Stimulated activated CD4-positive, alpha-beta T cell treated with anti-CD3 and anti-CD28 coated beads, Interleukin-1b, Interleukin-23, amount 100 ng/mL, for 24 hours (primary cell): ENCODE results near the gene EFL1.
"Not testable (repeated sequence)": the region's sequence is repeated elsewhere in the genome, so short reads cannot be mapped to it uniquely, and the experiment has no call there.

Experiments
- DNase-seq, 4 experiments: peaks; one replicate each; pipeline ENCODE4 v3.0.0-alpha.2; 2020; ENCODE audit warnings: low read depth in 4 of 4, low spot score in 1 of 4

The EFL1 gene

DNA sequence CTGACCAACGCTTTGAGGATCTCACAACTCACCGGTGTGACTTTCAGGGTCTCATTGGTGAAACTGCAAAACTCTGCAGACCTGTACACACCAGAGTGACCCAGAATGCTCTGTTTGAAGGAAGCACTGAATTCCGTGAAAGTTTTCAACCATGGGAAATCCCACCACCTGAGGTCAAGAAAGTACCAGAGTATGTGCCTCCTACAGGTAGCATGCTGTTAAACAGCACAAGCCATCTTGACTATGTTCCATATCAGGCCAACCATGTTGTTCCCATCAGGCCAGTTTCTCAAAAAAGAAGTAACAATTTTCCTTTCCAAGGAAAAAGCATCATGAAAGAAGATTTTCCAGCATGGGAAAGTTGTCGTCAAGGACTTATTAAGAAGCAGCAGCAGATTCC lies 19.9 kb upstream of the EFL1 start:
- not testable (repeated sequence) for DNase-seq

DNA sequence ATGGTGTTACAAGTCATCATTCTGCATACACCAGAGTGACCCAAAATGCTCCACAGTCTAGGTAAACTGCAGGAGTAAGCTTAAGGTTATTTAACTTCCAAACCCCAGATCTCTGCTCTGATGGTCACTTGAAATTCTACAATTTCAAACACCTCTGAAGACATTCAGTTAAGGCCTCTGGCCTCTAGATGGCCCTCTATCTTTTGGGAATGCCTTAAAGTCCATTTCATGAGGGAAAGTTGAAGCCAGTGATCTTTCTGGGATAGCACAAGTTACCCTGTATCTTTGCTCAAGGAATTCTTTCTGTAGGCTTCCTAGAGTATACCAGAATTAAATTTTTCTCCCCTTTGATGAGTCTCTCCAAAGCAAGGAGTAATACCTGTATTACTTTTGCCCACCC lies 18.7 kb upstream of the EFL1 start:
- DNase-seq: not testable (repeated sequence)

DNA sequence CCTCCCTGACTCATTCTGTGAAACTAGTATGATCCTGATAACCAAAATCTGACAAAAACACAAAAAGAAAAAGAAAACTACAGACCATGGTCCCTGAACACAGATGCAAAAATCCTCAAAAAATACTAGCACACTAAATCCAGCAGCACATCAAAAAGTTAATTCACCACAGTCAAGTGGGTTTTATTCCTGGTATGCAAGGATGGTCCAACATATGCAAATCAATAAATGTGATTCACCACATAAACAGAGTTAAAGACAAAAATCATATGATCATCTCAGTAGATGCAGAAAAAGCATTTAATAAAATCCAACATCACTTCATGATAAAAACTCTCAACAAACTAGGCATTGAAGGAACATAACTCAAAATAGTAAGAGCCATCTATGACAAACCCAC lies 12.9 kb upstream of the EFL1 start:
- no peak for DNase-seq

DNA sequence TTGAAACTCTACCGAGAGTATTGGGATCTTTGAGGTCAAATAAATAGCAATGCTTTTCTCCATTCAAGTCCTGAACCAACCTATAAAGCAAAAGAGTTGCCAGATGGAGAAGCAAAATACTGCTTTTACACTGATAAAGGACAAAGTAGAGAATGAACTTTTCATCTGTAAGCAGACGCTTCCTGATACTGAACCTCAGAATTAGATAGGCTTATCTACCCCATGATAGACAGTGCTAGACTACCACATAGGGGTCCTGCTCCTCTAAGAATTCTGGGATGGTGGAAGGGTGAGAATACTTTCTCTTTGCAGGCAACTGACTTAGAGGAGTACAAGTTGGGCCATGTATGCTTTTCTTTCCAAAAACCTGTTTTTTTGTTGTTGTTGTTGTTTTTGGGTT lies 9.6 kb upstream of the EFL1 start:
- no peak for DNase-seq

DNA sequence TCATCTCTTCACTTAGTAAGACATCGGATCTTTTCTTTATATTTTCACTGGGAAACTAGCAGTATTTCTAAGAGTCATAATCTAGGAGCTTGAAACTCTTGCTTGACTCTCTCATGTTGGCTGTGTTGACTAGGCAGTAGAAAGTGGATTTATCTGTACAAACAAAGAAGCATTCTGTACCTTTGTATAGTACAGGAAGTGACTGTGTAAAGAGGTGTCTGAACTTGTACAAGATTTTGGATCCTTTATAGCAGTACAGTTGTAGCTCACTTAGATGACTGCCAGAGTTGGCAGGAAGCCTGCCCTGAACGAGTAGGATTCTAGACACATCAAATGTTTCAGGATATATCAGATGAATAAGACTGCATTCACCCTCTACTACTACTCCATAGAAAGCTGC lies 5.9 kb upstream of the EFL1 start:
- DNase-seq: not testable (repeated sequence)

DNA sequence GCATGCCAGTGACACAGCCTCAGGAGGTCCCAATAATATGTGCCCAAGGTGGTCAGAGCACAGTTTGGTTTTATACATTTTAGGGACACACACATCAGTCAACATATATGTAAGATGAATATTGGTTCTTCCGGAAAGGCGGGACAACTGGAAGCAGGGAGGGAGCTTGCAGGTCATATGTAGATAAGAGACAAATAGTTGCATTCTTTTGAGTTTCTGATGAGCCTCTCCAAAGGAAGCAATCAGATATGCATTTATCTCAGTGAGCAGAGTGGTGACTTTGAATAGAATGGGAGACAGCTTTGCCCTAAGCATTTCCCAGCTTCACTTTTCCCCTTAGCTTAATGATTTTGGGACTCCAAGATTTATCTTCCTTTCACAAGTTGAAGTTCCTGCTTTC lies 4.6 kb upstream of the EFL1 start:
- not testable (repeated sequence) for DNase-seq

DNA sequence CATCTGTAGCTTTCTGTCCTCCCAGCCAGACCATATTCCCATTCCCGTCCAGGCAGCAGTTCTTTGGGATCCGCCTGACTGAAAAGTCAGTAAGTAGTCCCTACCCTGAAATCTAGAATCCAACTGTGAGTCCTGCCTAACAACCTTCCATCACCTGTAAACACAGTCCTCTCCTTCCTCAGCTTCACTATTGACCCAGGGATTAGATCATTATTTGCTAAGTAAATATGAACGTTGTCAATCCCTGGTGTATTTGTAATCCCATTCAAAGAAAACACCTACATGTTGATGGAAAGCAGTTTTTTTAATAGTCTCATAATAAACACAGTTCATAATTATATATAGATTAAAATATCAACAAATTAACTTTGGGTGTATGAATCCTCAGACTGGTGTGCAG lies 816 bp upstream of the EFL1 start:
- DNase-seq: no peak

DNA sequence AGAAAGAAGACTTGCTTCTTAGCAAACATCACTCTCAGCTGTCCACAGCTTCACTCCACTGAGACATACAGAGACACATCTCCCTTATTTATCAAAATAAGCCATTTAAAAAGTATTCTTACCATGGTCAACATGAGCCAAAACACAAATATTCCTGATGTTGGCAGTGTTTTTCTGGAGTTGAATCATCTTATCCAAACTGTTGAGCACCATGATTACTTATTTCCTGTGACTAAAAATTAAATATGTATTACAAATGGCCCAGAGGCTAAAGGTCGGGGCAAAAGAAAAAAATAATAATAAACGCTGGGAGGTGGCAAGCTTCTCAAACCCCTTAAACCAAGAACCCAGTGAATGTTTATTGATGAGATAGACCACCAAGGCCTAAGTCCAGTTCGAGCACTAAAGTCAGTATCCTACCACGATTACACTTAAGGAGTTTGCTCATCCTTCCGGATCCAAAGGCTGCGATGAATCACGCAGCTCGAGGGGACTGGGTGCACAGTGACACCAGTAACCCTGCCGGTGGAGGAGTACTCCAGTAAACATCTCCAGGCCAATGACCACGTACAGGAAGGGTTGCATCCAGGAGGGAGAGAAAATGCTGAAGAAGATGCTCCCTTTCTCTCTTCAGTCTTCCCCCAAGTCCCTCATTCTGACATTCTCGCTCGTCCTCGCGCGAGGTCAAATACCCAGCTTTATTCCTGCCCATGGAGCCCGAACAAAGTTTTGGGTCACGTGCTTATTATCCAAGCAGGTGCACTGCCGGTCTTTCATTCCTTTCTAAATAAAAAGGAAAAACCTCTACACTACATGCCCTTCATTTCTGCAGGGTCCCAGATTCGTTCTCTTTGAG lies 740 bp downstream of the EFL1 start:
- peak in 2 of 4 experiments; percentile 15 to 38 for DNase-seq

DNA sequence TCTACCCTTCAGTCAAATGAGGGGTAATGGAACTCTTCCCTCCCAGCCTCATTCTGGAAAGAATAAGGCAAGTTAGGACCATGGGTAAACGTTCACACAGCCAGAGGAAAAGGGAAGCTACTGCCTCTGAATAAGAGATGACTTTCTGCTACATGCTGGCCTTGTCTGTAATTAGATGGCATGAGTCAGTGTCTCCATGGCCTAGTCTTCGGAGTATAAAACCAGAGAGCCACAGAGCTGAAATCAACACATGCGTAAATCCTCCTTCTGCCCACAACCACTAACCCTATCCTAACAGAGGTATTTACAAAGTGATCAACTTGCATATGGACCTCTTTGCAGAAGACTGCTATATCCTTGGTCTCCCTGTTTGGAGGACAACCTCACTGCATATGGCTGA lies 14.3 kb downstream of the EFL1 start:
- DNase-seq: not testable (repeated sequence)

DNA sequence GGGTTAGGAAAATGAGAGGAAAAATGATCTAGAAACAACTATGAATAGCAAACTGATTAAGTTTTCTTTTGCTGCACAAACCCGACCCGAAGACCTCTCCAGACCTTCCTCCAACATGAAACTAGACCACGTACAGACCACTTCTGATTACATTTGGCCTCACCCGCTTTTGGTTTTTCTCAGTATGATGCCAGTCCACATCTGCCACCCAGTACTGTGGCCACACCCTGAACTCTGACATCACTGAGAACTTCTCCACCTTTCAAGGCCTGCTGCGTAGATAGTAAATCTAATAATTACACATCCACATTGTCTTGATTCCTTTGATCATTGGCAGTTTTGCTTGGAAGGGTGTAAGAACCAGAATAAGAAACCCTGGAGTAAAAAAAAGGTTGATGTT lies 16.6 kb downstream of the EFL1 start:
- DNase-seq: not testable (repeated sequence)

DNA sequence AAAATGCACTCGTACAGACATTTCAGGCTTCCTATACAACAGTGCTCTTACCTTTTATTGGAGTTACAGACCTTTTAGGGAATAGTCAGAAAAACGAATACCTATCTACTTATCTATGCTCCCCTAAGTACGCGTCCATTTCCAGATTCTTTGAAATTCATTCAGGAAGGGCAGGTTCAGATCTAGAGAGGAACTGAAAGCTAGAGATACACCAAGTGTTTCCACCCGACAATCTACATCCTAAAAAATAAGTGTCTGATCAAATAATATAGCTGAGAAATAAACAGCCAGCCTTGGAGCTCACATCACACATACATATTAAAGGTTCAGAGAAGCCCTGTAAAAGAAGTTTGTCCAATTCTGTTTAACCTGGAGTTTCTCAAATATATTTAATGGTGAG lies 18.9 kb downstream of the EFL1 start:
- DNase-seq: not testable (repeated sequence)

DNA sequence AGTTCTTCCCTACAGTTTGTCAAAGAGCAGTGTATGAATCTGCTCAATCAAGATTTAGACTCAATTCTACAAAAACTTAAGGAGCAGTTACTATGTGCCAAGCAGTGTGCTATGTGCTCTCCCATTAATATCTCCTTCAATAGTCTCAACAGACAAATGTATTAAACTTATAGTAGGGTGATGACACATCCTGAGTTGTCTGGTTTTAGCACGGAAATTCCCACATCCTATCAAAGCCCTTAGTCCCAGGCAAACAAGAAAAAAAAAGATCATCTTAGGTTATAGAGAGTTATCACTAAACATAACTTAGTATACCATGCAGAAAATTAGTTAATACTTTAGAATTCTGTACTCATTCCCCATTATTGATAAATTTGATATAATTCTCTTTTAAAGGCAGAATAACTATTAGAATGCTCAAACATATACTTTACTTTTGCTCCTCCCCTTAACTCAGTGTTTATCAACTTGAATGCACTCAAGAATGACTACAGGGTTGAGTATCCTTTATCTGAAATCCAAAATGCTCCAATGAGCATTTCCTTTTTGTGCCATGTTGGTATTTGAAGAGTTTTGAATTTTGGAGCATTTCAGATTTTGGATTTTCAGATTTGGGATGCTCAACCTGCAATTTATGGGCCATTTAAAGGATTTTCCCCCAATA lies 20.6 kb downstream of the EFL1 start:
- DNase-seq: not testable (repeated sequence)

DNA sequence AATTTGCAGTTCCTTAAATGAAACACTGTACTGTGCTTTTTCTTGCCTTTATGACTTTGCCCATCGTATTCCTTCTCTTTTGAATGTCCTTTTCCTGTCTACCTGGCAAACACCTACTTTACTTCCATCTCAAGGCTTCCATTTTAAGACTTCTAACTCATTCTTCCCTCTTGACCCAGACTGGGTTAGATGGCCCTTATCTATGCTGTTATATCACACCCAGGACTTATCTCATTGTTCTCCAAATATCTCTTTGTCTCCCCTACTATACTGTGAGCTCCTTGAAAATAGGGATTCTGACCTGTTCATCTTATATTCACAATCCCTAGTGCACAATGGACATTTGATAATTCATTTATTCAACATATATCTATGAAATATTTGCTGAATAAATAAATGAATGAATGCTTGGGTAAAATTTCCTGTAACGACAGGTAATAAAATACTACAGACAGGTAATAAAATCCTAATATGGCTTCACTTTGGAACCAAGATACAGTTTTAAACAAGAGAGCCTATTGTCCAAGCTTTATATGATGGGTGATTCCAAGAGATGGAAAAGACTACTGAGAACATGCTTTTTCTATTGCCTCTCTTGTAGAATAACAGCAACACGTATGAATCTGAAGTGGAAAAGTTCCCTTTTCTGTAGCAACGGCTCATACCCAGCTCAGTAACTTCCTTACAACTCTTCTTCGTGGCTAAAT lies 22.7 kb downstream of the EFL1 start:
- no peak for DNase-seq

DNA sequence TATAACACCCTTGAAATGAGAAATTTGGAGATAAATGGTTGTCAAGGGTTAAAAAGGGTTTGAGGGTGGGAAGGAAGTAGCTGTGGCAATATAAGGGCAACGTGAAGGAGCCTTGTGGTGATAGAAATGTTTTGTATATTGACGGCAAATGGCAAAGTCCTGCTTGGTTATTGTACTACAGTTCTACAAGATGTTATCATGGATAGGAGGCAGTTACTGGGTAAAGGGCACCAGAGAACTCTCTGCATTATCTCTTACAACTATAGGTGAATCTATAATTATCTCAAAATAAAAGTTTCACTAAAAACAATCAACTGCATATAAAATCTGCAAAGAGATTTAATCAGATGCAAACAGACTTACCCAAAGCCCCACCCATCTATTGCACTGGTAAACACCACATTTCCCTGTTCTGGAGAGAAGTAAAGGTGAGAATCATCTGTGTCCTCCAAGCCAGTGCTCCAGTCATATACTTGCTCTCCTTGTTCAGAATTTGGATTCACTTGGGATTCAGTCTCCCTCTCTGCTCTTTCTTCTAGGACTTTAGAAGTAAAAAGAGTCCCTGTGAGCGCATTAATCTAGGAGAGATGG lies 24.5 kb downstream of the EFL1 start:
- DNase-seq: not testable (repeated sequence)

DNA sequence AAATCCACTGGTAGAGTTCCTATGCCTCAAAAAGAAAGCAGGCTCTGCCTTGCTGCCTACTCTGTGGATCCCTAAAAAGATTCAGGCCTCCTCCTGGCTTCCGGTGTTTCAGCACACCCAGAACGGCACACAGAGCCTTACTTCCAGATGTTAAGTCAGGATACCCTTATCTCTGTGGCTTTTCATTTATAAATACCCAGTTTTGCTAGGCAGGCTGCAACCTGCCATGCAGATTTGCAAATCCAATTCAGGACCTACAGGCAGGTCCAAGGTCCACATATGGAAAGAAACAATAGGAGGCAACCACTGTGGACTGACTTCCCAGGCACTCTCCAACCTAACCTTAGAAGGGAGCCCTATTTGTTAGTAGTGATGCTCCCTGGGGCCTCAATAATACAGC lies 30.7 kb downstream of the EFL1 start:
- no peak for DNase-seq

DNA sequence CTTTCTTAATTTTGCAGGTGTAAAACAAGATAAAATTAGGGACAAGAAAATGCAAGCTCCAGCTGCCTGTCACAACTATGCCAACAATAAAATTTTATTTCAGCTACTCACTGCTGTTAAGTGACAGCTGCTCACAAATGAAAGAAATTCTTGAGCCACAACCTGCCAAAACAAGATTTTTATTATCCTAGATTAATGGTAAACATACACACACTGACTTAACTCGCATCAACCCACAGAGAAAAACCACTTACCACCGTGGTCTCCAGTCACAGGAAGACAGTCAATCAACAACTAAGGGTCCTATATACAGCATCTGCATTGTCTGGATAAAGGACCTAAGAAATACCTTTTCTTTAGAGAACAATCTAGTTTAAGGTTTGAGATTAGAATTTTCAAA lies 31.3 kb downstream of the EFL1 start:
- DNase-seq: no peak

DNA sequence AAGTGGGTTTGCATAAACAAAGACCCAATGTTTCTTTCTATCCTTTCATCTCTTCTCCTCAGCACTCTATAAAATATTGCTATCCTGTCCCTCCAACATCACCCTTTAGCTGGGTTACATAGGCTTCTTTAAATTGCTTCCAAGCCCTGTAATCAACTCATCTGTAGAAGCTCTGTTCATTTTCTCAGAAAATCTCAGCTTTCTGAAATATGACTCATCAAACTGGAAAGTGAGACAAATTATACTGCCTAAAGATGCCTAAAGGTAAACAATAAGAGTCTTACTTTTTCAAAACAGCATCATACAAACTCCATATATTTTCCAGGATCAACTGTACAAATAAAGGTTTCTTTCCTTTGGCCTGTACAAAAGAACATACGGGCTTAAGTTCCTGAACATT lies 33.8 kb downstream of the EFL1 start:
- DNase-seq: no peak

DNA sequence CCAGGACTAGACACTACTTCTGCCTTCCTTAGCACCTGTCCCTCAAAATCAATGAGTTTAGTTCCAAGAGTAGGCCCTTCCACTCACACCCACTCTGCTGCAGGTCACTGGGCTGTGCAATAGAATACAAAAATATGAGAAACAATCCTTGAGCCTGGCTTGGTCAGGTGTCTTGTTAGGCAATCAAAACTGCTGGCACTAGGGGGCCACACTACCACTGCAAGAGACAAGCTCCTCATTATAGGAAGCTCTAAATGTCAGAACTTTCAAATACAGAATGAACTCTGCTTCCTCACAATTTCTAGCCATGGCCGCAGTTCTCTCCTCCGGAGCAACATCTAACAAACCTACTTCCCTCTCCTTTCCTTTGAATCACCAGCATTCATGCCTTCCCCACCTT lies 41.0 kb downstream of the EFL1 start:
- not testable (repeated sequence) for DNase-seq

DNA sequence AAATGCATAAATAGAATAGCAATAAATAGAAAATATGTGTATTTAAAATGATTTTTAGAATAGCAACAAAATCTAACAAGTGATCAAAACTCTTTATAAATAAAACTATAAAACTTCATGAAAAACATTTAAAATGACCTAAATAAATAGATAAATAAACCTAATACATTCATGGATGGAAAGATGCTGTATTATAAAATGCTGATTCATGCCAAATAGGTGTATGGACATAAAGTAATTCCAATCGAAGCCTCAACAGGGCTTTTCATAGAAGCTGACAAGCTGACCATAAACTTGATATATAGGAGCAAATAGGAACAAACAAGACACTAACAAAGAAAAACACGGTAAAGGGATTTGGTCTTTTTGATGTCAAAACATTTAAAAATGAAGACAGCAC lies 46.4 kb downstream of the EFL1 start:
- DNase-seq: not testable (repeated sequence)

DNA sequence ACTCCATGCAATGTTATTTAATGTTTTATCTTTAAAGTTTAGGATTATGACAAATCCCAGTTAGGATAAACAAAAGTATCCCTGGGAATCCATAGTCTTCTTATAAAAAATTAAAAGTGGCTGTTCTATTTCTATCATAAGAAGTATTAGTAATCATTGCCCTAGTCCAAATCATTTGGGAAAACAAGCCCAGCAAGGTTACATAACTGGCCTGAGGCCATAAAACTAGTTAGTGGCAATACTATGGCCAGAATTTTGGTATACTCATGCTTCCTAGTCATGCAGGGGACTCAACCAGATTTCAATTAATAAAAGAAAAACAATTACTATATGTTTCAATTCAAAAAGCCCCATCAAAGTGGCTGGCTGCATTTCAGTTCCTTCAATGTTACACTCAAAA lies 50.3 kb downstream of the EFL1 start:
- not testable (repeated sequence) for DNase-seq

DNA sequence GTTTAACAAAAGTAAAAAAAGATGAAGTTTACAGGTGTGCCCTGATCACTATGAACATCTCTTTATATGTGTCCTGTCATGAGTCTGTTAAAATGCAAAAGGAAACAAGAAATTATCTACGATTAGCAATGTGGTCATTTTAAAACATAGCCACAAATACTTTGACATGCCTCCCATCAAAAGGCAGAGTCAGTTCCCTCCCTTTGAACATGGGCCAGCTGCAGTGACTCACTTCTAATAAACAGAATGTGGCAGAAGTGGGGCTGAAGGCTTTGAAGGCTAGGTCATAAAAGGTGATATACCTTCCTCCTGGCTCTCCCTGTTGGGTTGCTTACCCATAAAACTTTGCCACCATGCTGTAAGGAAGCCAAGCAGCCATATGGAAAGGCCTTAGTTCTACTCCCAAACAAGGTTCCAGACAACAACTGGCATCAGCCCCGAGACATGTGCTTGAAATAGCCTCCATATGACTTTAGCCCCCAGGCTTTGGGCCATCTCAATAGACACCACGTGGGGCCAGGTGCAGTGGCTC lies 52.4 kb downstream of the EFL1 start:
- DNase-seq: not testable (repeated sequence)
